Hematopoietic multipotent progenitor cell treated with erythropoietin and hydrocortisone succinate and interleukin-3 and kit ligand, for 8 days (in vitro differentiated cells): ENCODE measurements around the gene INSM1.
A peak's percentile ranks its signal among the peaks of the same experiment; 100 is the strongest.
"Not testable (repeated sequence)": the region's sequence is repeated elsewhere in the genome, so short reads cannot be mapped to it uniquely, and the experiment has no call there.

ENCODE experiments used
- DNase-seq: peaks from one replicate; pipeline ENCODE4 v3.0.0-alpha.2; 2015

INSM1 gene

DNA sequence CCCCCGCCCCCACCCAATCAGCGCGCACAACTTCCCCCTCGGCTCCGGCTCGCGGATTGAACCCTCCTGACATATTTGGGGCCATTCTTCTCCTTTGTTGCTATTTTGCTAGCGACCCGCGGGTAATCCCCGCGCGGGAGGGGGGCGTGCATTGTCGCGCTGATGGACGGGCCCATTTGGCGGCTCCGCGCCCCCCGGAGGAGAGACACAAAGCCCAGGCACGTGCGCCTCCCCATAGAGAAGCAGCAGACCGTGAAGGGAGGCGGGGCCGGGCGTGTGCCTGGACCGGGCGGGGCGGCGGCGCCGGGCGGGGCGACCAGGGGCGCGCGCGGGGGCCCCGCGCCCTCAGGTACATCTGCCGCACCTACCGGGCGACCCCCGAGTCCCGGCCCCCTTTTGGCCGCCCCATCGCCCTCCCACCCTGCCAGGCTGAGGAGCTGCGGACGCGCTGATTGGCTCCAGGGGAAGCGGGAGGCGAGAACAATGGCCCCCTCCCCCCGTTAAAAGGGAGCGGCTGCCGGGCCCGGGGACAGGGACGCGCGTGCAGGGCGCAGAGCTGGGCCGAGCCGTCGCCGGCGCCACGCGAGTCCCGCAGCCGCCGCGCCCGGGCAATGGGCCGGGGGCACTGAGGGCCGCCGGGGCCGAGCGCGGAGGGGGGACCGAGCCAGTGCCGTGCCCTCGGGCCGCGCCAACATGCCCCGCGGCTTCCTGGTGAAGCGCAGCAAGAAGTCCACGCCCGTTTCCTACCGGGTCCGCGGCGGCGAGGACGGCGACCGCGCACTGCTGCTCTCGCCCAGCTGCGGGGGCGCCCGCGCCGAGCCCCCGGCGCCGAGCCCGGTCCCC, at the start of gene INSM1:
Gene INSM1, plus strand, starts transcription at position 530 of the 843 bp plus-strand sequence. Its CDS starts 164 bp downstream, at position 694.
- DNase-seq, result no peak

- peak; percentile 3 for DNase-seq
These were observed 49.3 kb upstream of the INSM1 start for GRCh38 chr20:20318365-20319161.

DNA sequence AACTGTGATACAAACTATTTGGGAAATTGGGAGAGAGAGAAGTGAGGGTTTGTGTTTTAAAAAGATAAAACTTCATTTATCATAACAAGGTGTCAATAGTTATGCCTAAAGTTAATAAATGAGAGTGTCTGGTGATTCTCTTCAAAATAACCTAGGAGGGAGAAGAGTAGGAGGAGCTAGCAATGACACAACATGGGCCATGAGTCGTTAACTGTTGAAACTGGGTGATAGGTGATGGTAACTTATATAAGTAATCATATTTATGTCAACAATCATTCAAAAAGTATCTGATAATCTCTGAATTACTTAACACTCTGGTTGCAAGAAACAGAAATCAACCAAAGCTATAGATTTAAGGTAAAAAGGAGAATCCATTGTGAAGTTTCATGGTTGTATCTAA, 46.8 kb upstream of the INSM1 start:
- no peak for DNase-seq

GRCh38 chr20:20321917-20322316, 46.0 kb upstream of the INSM1 start:
- DNase-seq, result no peak

DNA sequence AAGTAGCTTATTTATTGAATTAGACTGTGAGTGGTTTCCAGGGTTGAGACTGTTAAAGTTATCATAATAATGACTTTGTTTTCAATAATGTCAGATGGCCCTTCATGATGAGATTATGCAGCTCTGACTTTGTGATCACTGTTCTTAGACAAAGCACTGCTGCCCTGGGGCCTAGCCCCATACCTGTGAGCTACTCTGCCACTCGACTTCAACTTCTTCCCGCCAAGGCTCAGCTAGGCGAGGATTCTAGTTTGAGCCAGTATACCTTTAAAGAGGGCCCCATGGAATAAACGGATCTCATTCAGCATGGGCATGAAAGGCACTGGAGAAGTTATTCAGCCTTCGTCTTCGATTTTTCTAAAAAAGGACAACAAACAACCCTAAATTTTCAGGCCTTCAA, 45.0 kb upstream of the INSM1 start:
- no peak for DNase-seq

DNA sequence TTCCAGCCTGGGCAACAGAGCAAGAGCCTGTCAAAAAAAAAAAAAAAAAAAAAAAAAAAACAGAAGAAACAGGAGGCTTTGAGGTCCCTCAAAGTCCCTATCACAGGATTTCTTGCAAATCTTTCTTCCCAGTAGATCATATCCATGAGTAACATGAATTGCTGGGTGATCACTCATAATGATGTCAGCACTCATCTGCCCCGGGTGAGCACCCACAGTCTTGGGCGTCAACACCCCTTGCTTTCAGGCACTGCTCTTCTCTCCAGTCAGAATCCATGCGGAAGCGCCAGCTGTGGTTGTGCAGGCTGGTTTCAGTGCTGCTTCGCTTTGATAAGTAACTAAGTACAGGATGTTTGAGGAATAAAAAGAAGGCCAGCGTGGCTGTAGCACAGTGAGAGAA, 40.2 kb upstream of the INSM1 start:
- DNase-seq, result no peak

DNA sequence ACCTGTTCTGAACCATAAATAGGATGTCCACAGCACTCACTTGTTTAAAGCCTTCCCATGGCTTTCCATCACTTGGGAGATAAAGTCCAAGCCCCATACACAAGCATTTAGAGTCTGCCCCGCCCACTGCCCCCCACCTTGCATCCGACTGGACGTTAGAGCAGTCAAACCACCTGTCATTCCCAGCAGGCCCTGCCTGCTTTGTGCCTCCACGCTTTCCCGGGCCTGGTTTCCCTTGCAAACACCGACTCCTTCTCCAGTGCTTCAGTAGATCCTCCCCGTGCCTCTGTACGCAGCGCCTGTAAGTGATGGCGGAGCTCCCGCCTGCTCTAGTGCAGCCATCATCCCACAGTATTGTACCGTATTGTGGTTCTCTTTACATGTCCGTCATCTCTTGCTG, 38.3 kb upstream of the INSM1 start:
- DNase-seq, result no peak

- DNase-seq, result no peak
These were observed 36.7 kb upstream of the INSM1 start for GRCh38 chr20:20331156-20331555.

GRCh38 chr20:20331817-20332216, 36.1 kb upstream of the INSM1 start:
- no peak for DNase-seq

DNA sequence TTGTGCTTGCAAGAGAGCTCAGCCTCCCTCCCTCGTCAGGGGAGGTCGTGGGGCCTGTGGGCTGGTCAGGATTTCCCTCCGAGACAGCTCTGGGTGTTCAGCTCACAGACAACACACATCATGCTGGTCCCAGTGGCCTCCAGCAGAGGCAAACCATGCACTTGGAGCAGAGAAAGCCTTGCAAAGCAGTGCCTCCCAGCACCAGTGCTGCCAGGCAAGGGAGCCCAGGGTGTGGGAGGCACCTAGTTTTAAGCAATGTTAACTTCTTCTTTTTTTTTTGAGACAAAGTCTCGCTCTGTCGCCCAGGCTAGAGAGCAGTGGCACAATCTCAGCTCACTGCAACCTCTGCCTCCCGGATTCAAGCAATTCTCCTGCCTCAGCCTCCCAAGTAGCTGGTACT, 34.0 kb upstream of the INSM1 start:
- no peak for DNase-seq

GRCh38 chr20:20334489-20334888, 33.4 kb upstream of the INSM1 start:
- DNase-seq, result no peak

DNA sequence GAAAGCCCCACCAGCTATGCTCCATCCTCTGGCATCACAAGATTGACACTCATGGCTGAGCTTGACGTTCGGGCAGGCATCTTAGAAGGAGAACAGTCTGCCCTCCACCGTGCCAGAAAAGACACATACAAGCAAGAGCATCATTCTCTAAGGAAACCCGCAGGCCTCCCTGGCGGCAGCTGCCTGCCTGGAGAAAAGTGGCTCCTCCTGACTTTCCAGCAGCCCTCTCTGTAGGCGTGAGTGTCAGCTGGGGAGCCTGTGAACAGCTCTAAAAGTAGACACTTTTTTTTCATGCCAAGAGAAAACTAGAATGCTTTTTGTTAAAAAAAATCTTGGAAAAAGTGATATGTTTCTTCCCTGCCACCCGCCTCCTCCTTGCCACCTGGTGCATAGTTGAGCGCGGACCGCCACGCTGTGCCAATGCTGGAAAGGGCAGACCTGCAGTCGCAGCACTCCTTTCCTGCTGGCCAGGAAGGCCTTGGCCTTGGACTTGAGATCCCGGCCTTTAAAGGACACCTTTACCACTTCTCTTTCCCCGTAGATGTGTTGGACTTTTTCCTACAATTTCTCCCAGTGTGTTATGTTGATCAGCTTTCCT, 29.7 kb upstream of the INSM1 start:
- DNase-seq, result no peak

GRCh38 chr20:20340443-20340842, 27.5 kb upstream of the INSM1 start:
- no peak for DNase-seq

DNA sequence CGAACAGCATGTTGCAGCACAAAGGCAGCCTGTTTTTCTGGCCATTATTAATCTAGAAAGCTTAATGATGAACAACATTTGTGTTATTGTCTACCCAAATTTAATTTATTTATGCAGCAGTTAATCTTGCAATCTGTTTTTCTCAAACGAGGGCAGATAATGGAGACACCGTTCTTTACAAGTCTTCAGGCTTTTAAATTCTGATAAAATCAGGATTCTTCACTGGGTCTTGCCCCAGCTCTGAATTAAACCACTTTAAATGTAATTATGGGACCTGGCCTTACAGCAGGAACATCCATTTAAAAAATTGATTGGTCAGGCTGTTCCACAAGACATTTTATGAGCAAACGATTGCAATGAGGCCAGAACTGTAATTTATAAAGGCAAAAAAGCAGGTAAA, 26.5 kb upstream of the INSM1 start:
- DNase-seq, result no peak

GRCh38 chr20:20342066-20342465, 25.8 kb upstream of the INSM1 start:
- no peak for DNase-seq

- no peak for DNase-seq
These were observed 24.0 kb upstream of the INSM1 start for GRCh38 chr20:20343932-20344331.

DNA sequence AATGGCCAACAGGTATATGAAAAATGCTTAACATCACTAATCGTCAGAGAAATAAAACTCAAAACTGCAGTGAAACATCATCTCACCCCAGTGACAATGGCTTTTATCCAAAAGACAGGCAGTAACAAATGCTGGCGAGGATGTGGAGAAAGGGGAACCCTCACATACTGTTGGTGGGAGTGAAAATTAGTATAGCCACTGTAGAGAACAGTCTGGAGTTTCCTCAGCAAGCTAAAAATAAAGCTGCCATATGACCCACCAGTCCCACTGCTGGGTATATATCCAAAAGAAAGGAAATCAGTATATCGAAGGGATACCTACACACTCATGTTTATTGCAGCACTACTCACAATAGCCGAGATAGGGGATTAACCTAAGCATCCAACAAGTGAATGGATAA, 23.4 kb upstream of the INSM1 start:
- no peak for DNase-seq

DNA sequence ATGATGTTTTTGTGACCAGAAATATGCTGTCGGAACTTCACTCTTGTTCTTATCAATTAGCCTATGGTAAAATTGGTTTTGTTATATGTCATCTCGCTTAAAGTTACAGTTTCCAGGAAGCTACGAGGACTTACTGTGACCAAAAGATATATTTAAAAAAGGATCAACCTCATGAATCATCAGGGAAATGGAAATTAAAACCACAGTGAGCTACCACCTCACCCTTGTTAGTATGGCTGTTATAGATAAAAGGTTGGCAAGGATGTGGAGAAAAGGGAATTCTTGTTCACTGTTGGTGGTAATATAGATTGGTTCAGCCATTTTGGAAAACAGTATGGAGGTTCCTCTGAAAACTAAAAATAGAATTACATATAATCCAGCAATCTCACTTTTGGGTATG, 14.3 kb upstream of the INSM1 start:
- DNase-seq, result peak; percentile 54

GRCh38 chr20:20355503-20355902, 12.4 kb upstream of the INSM1 start:
- DNase-seq, result not testable (repeated sequence)

- DNase-seq, result no peak
These were observed 9.1 kb upstream of the INSM1 start for GRCh38 chr20:20358801-20359200.

DNA sequence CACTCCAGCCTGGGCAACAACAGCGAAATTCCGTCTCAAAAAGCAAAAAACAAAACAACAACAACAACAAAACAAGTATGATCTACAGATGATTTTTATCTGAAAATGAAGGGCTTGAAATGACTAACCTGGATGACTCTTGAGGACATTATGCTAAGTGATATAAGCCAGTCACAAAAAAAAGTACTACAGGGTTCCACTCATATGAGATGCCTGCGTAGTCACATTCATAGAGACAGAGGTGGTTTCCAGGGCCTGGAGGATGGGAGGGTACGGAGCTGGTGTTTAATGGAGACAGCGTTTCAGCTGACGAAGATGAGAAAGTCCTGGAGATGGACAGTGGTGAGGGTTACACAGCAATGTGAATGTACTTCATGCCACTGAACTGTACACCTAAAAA, 8.3 kb upstream of the INSM1 start:
- no peak for DNase-seq

GRCh38 chr20:20360464-20360863, 7.4 kb upstream of the INSM1 start:
- DNase-seq, result peak; percentile 62

DNA sequence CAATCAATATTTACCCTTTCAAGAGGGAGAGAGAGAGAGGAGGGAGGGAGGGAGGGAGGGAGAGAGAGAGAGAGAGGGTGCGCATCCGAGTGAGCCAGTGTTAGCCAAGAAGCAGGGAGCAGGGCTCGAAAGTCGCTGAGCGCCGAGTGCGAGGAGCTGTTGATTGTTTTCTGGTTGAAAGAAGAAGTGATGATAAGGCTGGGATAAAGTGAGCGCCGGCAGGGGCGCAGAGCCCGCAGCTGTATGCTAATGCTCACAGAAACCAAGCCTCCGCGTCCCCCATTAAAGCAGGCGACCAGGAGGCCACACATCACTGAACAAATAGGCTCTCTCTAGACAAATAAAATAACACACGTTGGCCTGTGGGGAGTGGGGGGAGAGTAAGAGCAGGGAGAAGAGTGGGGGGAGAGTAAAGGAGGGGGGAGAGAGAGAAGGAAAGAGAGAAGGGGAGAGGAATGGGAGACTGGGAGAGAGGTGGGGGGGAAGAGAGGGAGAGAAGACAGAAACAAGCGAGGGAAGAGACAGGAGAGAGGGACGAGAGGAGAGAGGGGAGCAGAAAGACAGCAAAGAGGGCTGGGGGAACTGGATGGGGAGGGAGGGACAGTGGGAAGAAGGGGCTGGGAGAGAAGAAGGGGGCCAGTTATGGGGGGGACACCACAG, 5.0 kb upstream of the INSM1 start:
- DNase-seq, result no peak
